GM19351 (cell line): ENCODE data around the gene HILPDA.

Experiments used
- ATAC-seq: cut with Tn5 transposase; IDR thresholded peaks from one replicate; pipeline ENCODE4 v1.9.1; 2021; ENCODE audit warnings: mild to moderate bottlenecking, moderate library complexity; ENCODE audit not compliant: unreplicated experiment

HILPDA gene

GRCh38 chr7:128455543-128456254 lies at the start of gene HILPDA:
HILPDA (plus strand) TSS chr7:128455878; CDS start chr7:128457269, 1,391 bp downstream.
- ATAC-seq = peak; percentile 81

- ATAC-seq = no peak
Observed at GRCh38 chr7:128406314-128407232, 49.1 kb upstream of the HILPDA start.

GRCh38 chr7:128407233-128407589 lies 48.5 kb upstream of the HILPDA start:
- no peak for ATAC-seq

GRCh38 chr7:128407751-128408708 lies 47.6 kb upstream of the HILPDA start:
- no peak for ATAC-seq

- ATAC-seq = no peak
Observed at GRCh38 chr7:128408709-128409595, 46.7 kb upstream of the HILPDA start.

GRCh38 chr7:128409596-128410450 lies 45.9 kb upstream of the HILPDA start, which contains the start of gene IMPDH1:
IMPDH1 (minus strand) TSS chr7:128409982; CDS start chr7:128409901, 81 bp downstream.
- ATAC-seq = peak; percentile 74

- no peak for ATAC-seq
Observed at GRCh38 chr7:128410451-128410753, 45.3 kb upstream of the HILPDA start.

GRCh38 chr7:128415217-128415785 lies 40.4 kb upstream of the HILPDA start:
- ATAC-seq = no peak

- ATAC-seq = no peak
Observed at GRCh38 chr7:128417071-128417470, 38.6 kb upstream of the HILPDA start.

GRCh38 chr7:128419257-128419656 lies 36.4 kb upstream of the HILPDA start:
- no peak for ATAC-seq

- no peak for ATAC-seq
Observed at GRCh38 chr7:128420773-128421172, 34.9 kb upstream of the HILPDA start.

- ATAC-seq = no peak
Observed at GRCh38 chr7:128421384-128421783, 34.3 kb upstream of the HILPDA start.

- no peak for ATAC-seq
Observed at GRCh38 chr7:128422037-128422436, 33.6 kb upstream of the HILPDA start.

GRCh38 chr7:128422842-128423241 lies 32.8 kb upstream of the HILPDA start:
- ATAC-seq = no peak

GRCh38 chr7:128424686-128425275 lies 30.9 kb upstream of the HILPDA start:
- no peak for ATAC-seq

GRCh38 chr7:128425850-128426249 lies 29.8 kb upstream of the HILPDA start:
- ATAC-seq = no peak

- ATAC-seq = no peak
Observed at GRCh38 chr7:128427289-128427891, 28.3 kb upstream of the HILPDA start.

- ATAC-seq = no peak
Observed at GRCh38 chr7:128430207-128430606, 25.5 kb upstream of the HILPDA start.
